ENCODE results near the gene KAZN.

The KAZN gene

DNA sequence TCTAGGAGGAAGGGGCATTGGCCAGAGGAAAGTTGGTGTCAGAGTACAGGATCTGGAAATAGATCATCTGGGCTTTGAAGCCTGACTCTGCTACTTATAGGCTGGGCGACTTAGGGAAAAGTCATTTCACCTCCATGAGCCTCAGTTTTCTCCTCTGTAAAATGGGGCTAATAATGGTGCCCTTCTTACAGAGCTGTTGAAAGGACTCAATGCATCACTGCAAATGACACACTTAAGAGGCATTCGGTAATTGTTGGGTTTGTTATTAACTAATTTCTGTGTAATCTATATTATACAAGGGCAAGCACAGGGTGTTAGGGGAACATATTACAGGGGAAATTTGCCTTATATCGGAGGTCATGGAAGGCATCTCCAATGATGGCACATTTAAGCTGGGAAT is 96.1 kb downstream of the KAZN start:
- H3K4me3 ChIP-seq (ENCODE audit: low read depth, low read length), result no peak overlapping the region
- TF ChIP-seq, protein P1, sequence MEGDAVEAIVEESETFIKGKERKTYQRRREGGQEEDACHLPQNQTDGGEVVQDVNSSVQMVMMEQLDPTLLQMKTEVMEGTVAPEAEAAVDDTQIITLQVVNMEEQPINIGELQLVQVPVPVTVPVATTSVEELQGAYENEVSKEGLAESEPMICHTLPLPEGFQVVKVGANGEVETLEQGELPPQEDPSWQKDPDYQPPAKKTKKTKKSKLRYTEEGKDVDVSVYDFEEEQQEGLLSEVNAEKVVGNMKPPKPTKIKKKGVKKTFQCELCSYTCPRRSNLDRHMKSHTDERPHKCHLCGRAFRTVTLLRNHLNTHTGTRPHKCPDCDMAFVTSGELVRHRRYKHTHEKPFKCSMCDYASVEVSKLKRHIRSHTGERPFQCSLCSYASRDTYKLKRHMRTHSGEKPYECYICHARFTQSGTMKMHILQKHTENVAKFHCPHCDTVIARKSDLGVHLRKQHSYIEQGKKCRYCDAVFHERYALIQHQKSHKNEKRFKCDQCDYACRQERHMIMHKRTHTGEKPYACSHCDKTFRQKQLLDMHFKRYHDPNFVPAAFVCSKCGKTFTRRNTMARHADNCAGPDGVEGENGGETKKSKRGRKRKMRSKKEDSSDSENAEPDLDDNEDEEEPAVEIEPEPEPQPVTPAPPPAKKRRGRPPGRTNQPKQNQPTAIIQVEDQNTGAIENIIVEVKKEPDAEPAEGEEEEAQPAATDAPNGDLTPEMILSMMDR (IDR thresholded peaks at IDR 0.05; ENCODE audit: low read depth, low read length), result no peak

DNA sequence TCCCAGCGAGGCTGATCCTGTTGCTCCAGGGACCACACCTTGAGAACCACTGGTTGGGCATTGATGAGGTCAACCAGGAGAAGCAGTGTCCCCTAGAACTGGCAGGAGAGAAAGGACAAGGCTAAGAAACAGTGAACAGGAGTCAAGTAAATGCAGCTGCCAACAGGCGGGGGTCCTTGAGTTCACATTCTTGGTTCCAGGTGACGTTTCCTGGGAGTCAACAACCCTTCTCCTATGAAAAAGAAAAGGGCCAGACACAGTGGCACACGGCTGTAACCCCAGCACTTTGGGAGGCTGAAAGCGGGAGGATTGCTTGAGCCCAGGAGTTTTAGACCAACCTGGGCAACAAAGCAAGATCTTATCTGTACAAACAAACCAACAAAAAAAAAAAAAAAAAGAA is 98.3 kb downstream of the KAZN start:
- TF ChIP-seq, protein P1 (IDR thresholded peaks at IDR 0.05; ENCODE audit: low read depth, low read length), result no peak
- no peak overlapping the region for H3K4me3 ChIP-seq (ENCODE audit: low read depth, low read length)

DNA sequence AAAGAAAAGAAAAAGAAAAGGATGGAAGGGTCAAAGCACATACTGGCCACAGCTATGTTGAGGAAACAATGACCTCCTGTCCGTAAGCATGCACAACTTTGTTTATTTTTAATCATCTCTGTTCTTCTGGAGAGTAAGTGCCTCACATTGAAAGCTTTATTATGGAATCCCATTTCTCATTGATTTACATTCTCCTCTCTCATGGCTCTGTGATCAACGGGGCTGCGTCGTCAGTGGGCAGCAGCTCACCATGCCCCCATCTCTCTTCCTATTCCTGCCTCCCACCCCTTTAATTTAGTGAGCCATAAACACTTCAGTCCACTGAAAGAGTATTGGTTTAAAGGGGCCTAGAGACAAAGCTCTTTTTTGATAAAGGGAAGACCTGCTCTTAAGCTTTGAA is 98.9 kb downstream of the KAZN start:
- TF ChIP-seq, protein P1 (IDR thresholded peaks at IDR 0.05; ENCODE audit: low read depth, low read length), result no peak
- no peak overlapping the region for H3K4me3 ChIP-seq (ENCODE audit: low read depth, low read length)

DNA sequence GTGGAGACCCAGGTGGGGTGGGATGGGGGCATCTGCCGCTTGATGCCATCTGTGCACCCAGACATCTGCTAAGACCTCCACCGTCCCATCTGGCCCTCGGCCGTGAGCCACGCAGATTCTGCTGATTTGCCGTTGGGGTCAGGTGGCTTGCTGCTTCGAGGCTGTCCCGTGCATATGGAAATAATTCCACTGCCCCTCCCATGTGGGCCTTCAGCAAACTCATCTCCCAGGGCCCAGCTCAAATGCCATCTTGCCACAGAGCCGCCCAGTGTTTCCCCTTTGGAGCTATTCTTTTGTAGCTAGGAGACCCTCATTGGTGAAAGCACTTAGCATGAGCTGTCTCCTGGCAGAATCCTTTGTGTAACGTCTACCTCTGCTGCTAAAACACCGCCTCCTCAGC is 99.8 kb downstream of the KAZN start:
- TF ChIP-seq, protein P1 (IDR thresholded peaks at IDR 0.05; ENCODE audit: low read depth, low read length), result no peak
- no peak overlapping the region for H3K4me3 ChIP-seq (ENCODE audit: low read depth, low read length)

DNA sequence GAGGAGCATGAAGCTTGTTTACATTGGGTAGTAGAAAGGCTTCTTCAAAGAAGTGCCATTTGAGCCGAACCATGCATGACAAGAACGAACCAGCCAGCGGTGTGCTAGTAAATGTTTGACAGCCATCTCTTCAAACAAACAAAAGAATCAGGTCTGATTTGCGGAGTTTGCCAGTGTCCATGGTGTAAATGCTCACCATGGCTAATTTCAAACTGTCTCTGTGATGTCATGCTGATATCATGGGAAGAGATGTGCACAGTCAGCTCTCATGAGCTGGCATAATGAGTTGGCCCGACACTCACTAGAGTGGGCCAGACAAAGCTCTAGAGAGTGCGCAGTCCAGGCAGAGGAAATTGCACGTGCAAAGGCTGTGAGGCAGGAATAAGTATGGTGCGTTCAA is 101.1 kb downstream of the KAZN start:
- no peak overlapping the region for H3K4me3 ChIP-seq (ENCODE audit: low read depth, low read length)
- TF ChIP-seq, protein P1 (IDR thresholded peaks at IDR 0.05; ENCODE audit: low read depth, low read length), result no peak

DNA sequence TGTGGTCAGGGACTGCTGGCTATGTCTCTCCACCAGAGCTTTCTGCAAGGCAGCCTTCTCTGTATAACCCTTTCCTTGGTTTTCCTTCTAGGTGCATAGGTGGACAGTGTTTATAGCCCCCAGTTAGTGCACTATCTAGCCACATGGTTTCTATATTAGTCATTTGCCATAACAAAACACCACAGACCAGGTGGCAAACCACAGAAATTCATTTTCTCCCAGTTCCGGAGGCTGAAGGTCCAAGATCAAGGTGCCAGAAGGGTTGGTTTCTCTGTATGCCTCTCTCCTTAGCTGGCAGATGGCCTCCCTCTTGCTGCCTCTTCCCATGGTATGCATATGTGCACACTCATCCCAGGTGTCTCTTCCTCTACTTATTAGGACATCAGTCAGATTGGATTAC is 106.4 kb downstream of the KAZN start:
- H3K4me3 ChIP-seq (ENCODE audit: low read depth, low read length), result no peak overlapping the region
- TF ChIP-seq, protein P1 (IDR thresholded peaks at IDR 0.05; ENCODE audit: low read depth, low read length), result no peak

DNA sequence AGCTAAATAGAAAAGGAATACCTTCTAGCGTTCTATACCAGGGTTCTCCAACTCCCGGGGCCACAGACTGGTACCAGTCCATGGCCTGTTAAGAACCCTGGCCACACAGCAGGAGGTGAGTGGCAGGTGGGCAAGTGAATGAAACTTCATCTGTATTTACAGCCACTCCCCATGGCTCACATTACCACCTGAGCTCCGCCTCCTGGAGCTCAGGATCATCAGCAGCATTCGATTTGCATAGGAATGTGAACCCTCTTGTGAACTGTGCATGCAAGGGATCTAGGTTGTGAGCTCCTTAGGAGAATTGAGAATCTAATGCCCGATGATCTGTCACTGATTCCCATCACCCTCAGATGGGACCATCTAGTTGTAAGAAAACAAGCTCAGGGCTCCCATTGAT is 107.3 kb downstream of the KAZN start:
- H3K4me3 ChIP-seq (ENCODE audit: low read depth, low read length), result no peak overlapping the region
- TF ChIP-seq, protein P1 (IDR thresholded peaks at IDR 0.05; ENCODE audit: low read depth, low read length), result no peak
